Transverse colon (tissue), 4 donors: ENCODE measurements around the gene MAN1C1. TPM values are rescaled to one million over a fixed set of nuclear protein-coding genes. Genes with fewer than 3 reads are reported as not detected.

Experiments used
- DNase-seq: peaks from one replicate; pipeline ENCODE4 v3.0.0-alpha.2; 2019
- H3K27ac ChIP-seq, 4 donors: fragments of 200-600 bp; sonication (generic); 2 replicates each; pipeline ENCODE4 v1.5.1; 2016 to 2018; ENCODE audit warnings: inconsistent platforms in 4 of 4
- H3K27me3 ChIP-seq: fragments of 200-600 bp; sonication (generic); 2 replicates; pipeline ENCODE4 v1.5.1; 2017; ENCODE audit warnings: inconsistent platforms
- H3K36me3 ChIP-seq, 4 donors: fragments of 200-600 bp; sonication (generic); 2 replicates each; pipeline ENCODE4 v1.5.1; 2017 to 2019; ENCODE audit warnings: inconsistent platforms in 4 of 4
- H3K4me1 ChIP-seq, 4 donors: fragments of 200-600 bp; sonication (generic); 2 replicates each; pipeline ENCODE4 v1.5.1; 2017 to 2020; ENCODE audit warnings: inconsistent platforms in 4 of 4
- H3K4me3 ChIP-seq, 4 donors: fragments of 200-600 bp; sonication (generic); 1 replicate in 1 of 4; 2 replicates in 3 of 4; pipeline versions ENCODE4 v1.5.1 to v1.6.1; 2017 to 2019; ENCODE audit warnings: inconsistent platforms in 4 of 4
- H3K9me3 ChIP-seq, 2 donors: fragments of 200-600 bp; sonication (generic); 2 replicates each; pipeline ENCODE4 v1.5.1; 2017 to 2019; ENCODE audit warnings: inconsistent platforms in 2 of 2
- EP300 ChIP-seq: sonication (generic); formaldehyde crosslinking; IDR thresholded peaks from one replicate; pipeline ENCODE4 v1.6.1; 2017; ENCODE audit warnings: antibody characterized with exemption, low read depth
- POLR2A ChIP-seq: fragments of 450-650 bp; IDR thresholded peaks from one replicate; pipeline ENCODE4 v1.6.1; 2016; ENCODE audit warnings: antibody characterized with exemption, mild to moderate bottlenecking, moderate library complexity
- POLR2AphosphoS5 ChIP-seq, 3 donors: sonication (generic); formaldehyde crosslinking; IDR thresholded peaks; one replicate each; pipeline ENCODE4 v1.6.1; 2016; ENCODE audit warnings: antibody characterized with exemption in 3 of 3
- whole genome bisulfite sequencing, 2 donors: methylation state at CpG; one replicate each; pipeline ENCODE4 v1.1.5; 2018; ENCODE audit warnings: low coverage in 1 of 2; 5-methylcytosine and 5-hydroxymethylcytosine counted together
- in situ Hi-C, 4 donors: fragments of 200-750 bp; cut with MboI; loops; one replicate each; pipeline versions ENCODE4 v1.15.0 to v1.15.1; 2017; ENCODE audit warnings: low sequenced_read_pairs in 3 of 4, low pct_ligation_motif_present in 1 of 4, low pct_unique_long_range_greater_than_20kb in 1 of 4
- intact Hi-C: fragments of 100-400 bp; cut with DNase I; formaldehyde crosslinking; loops from one replicate; pipeline ENCODE4 v1.15.1; 2023; ENCODE audit warnings: low total_unique reads
- total RNA-seq, 4 donors: library from RNA; depleted of rRNA; stranded (reverse); fragments of >200 nt; gene quantifications; one replicate each; pipeline ENCODE4 v1.1.0, GENCODE V29; 2016
- TF ChIP-seq, protein P1 (sequence below), 5 experiments: fragments of 200-600 bp in 3 of 5; fragments of 450-650 bp in 2 of 5; sonication (generic) in 3 of 5; IDR thresholded peaks; 1 replicate in 2 of 5; 2 replicates in 3 of 5; pipeline ENCODE4 v1.5.1; 2016 to 2017; ENCODE audit warnings: antibody characterized with exemption in 5 of 5, inconsistent platforms in 3 of 5, mild to moderate bottlenecking in 2 of 5, moderate library complexity in 1 of 5

The MAN1C1 gene
- total RNA-seq, 4 donors from 2014 or later = 2.4 to 6.8 (median 4.3) TPM

DNA sequence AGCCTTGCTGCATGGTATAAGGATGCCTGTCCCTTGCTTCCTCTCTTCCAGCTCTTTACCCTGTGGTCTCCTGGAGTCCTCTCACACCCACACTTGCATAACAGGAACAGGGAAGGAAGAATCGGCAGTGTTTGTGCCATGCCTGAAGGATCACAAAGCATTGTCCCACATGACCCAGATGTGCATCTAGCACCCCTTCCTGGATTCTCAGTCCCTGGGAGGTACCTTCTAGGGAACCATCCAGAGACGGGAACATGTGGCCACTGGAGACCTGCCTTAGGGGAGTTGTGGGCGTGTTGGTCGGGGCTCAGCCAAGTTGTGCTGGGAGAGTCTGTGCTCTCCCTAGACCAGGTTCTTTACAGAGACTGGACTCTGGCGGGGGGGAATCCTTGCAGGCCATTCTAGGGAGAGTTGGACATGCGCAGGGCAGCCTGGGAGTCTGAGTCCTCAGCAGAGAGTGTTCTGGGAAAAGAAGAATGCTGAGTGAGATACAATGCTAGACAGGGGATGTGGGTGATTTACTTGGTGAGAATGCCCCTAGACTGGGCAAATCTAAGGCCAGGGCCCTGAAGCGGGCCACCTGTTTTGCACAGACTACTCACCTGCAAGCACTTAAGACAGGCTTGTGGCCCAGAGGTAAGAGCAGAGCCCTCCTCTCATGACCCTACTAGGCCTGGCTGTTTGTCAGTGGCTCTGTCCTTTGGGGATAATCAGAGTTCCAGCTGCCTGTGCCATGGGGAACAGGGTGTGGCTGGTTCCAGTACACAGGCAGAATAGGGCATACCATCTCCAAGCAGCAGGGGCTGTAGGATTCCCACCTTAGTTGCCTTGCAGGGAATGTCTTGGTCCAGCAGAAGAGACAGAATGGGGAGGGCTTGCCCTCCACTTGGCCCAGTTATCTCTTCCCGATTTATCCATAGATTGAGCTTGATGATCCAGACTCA is 89.8 kb downstream of the MAN1C1 start:
- no peaks in the 10 kb centered on the region for H3K9me3 ChIP-seq
- no peak overlapping the region for H3K27ac ChIP-seq
- H3K4me3 ChIP-seq = no peak overlapping the region
- DNase-seq = no peak
- no peaks in the 10 kb centered on the region for H3K27me3 ChIP-seq
- in situ Hi-C loops (no loop called here), intact Hi-C loops (no loop called here)
- TF ChIP-seq POLR2A = no peak
- no peak for TF ChIP-seq POLR2AphosphoS5 (IDR thresholded peaks at IDR 0.05)
- TF ChIP-seq EP300 = no peak
- TF ChIP-seq, protein P1, sequence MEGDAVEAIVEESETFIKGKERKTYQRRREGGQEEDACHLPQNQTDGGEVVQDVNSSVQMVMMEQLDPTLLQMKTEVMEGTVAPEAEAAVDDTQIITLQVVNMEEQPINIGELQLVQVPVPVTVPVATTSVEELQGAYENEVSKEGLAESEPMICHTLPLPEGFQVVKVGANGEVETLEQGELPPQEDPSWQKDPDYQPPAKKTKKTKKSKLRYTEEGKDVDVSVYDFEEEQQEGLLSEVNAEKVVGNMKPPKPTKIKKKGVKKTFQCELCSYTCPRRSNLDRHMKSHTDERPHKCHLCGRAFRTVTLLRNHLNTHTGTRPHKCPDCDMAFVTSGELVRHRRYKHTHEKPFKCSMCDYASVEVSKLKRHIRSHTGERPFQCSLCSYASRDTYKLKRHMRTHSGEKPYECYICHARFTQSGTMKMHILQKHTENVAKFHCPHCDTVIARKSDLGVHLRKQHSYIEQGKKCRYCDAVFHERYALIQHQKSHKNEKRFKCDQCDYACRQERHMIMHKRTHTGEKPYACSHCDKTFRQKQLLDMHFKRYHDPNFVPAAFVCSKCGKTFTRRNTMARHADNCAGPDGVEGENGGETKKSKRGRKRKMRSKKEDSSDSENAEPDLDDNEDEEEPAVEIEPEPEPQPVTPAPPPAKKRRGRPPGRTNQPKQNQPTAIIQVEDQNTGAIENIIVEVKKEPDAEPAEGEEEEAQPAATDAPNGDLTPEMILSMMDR (IDR thresholded peaks at IDR 0.05) = no peak
- 90 to 100% methylated on average over 1 to 6 of the region's 8 CpGs for WGBS, 2 donors
- H3K36me3 ChIP-seq = no peaks in the 10 kb centered on the region
- H3K4me1 ChIP-seq = peaks cover 0 to 27% (median 4%) of the 10 kb centered on the region in 4 donors

DNA sequence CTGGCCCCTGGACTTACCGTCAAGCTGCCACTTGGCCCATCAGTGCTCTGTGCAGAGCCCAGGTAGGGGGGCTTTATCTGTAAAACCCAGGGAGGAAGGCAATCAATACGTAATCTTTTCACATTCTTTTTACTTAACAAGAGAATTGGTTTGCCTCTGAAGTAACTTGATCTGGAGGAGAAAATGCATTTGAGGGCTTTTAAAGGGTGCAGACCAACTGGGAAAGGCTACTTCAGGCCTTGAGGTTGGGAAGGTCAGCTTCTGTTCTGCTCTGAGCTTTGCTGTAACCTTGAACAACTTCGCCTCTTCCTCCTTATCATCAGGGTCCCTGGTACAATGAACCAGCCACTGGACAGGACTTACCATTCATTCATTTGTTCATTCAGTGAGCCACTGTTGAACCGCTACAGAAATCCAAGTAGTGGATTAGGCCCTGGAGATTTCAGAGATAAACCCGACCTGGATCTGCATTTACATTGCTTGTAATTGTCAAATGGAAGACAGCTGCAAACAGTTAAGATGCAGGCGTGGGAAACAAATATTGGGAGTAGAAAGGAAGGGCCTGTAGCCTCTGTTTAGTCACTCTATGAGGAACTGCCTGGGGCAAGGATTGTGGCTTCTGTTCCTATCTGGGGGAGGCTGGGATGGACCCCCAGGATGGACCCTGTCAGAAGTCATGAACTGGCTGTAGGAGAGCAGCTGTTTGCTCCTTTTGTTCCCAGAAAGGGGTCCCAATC is 90.9 kb downstream of the MAN1C1 start:
- H3K9me3 ChIP-seq = no peaks in the 10 kb centered on the region
- intact Hi-C loops = no loop called here
- no peak overlapping the region for H3K4me3 ChIP-seq
- in situ Hi-C loops = no loop called here
- TF ChIP-seq POLR2A = no peak
- no peak for TF ChIP-seq EP300
- no peak for TF ChIP-seq POLR2AphosphoS5 (IDR thresholded peaks at IDR 0.05)
- TF ChIP-seq, protein P1 (IDR thresholded peaks at IDR 0.05) = no peak
- no peak for DNase-seq
- 80 to 83% methylated on average over 2 to 6 of the region's 6 CpGs for WGBS, 2 donors
- no peaks in the 10 kb centered on the region for H3K36me3 ChIP-seq
- no peaks in the 10 kb centered on the region for H3K27me3 ChIP-seq
- no peak overlapping the region for H3K27ac ChIP-seq
- H3K4me1 ChIP-seq = peaks cover 0 to 37% (median 4%) of the 10 kb centered on the region in 4 donors

DNA sequence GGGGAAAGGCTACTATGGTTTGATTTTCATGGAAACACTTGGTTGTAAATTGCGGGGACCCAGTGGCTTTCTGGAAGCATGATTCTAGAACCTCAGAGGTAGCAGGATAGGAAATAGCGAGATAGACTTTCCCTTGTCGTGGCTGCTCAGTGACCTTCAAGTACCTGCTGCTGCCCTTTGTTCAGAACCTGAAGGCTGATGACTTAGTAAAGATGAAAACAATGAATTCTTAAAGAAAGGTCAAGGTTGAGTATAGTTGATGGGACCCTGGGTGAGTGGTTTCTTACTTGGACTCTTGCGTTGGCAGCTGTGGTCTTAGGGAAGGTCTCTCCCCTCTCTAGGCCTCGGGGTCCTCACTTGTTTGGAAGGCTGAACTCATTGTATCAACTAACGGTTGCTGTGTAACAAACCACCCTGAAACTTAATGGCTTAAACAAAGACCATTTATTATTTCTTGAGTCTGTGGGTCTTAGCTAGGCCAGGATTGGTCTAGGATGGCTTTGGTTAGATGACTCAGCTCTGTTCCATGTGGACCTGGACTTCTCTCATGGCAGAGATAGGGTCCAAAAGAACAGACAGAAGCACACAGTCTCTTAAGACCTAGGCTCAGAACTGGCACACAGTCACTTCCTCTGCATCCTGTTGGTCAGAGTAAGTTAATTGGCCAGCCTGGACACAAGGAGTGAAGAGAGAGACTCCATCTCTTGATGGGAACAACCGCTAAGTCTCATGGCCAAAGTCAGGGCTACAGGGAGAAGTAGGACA is 94.2 kb downstream of the MAN1C1 start:
- H3K4me3 ChIP-seq = no peak overlapping the region
- no peaks in the 10 kb centered on the region for H3K27me3 ChIP-seq
- WGBS, 2 donors = 89 to 90% methylated on average over 3 to 7 of the region's 7 CpGs
- H3K4me1 ChIP-seq = peaks cover 0 to 25% (median 3%) of the 10 kb centered on the region in 4 donors
- in situ Hi-C loops = no loop called here
- H3K9me3 ChIP-seq = no peaks in the 10 kb centered on the region
- intact Hi-C loops = no loop called here
- TF ChIP-seq POLR2AphosphoS5 (IDR thresholded peaks at IDR 0.05) = no peak
- no peak for TF ChIP-seq EP300
- TF ChIP-seq POLR2A = no peak
- TF ChIP-seq, protein P1 (IDR thresholded peaks at IDR 0.05) = no peak
- no peaks in the 10 kb centered on the region for H3K36me3 ChIP-seq
- no peak overlapping the region for H3K27ac ChIP-seq
- no peak for DNase-seq
